ENCODE data around the gene SPIN2B.

- TF ChIP-seq KDM1A (IDR thresholded peaks at IDR 0.05; ENCODE audit: low read depth) (no peak), CTCF (IDR thresholded peaks at IDR 0.05) (no peak), POLR2AphosphoS2 (conservative IDR thresholded peaks at IDR 0.05; ENCODE audit: low read length) (no peak), ZC3H11A (IDR thresholded peaks at IDR 0.05) (no peak), ZFP36 (IDR thresholded peaks at IDR 0.05; ENCODE audit: borderline replicate concordance, partially characterized antibody) (no peak), POLR2A (IDR thresholded peaks at IDR 0.05; ENCODE audit: low read length) (no peak), USF2 (IDR thresholded peaks at IDR 0.05) (no peak), MAX (IDR thresholded peaks at IDR 0.05) (no peak), ATOH8 (CRISPR knock-in tag; IDR thresholded peaks at IDR 0.05; ENCODE audit: low read depth) (no peak), ESRRA (IDR thresholded peaks at IDR 0.05; ENCODE audit: borderline replicate concordance, low read length) (no peak), EP300 (IDR thresholded peaks at IDR 0.05) (no peak)
Observed at GRCh38 chrX:57104406-57104805, 16.9 kb downstream of the SPIN2B start.

All from A549 (cell line).